Brain microvascular endothelial cell (primary cell): Measurements from ENCODE around the gene SNX8.

Experiments used
- DNase-seq: peaks from one replicate; pipeline ENCODE4 v3.0.0-alpha.2; 2020
- H3K27ac ChIP-seq: fragments of 250-450 bp; sonication (Bioruptor Pico); 2 replicates; pipeline ENCODE4 v1.5.1; 2020; ENCODE audit warnings: mild to moderate bottlenecking, moderate library complexity
- H3K27me3 ChIP-seq: fragments of 250-450 bp; sonication (Bioruptor Pico); replicated peaks from 2 replicates; pipeline ENCODE4 v1.5.1; 2020; ENCODE audit warnings: mild to moderate bottlenecking
- H3K36me3 ChIP-seq: fragments of 250-450 bp; sonication (Bioruptor Pico); replicated peaks from 2 replicates; pipeline ENCODE4 v1.5.1; 2020; ENCODE audit warnings: mild to moderate bottlenecking
- H3K4me3 ChIP-seq: 2 replicates; pipeline ENCODE4 v1.5.1; 2011; ENCODE audit warnings: low read depth, mild to moderate bottlenecking, control low read depth, low read length, moderate library complexity
- CTCF ChIP-seq: IDR thresholded peaks from 2 replicates; pipeline ENCODE4 v1.5.1; 2011; ENCODE audit warnings: low read depth, mild to moderate bottlenecking, moderate library complexity, low read length, control low read depth, inconsistent platforms; ENCODE audit errors: missing control alignments
- in situ Hi-C: cut with HindIII; loops from 2 replicates; pipeline ENCODE4 v1.10.0; 2017; ENCODE audit warnings: low sequenced_read_pairs, low pct_ligation_motif_present

Gene SNX8

GRCh38 chr7:2280424-2280823 lies 33.8 kb downstream of the SNX8 start:
- DNase-seq = no peak
- no peak for TF ChIP-seq CTCF
- in situ Hi-C loops = no loop called here
- H3K4me3 ChIP-seq = no peak overlapping the region
- H3K27ac ChIP-seq = no peak overlapping the region
- no peaks in the 10 kb centered on the region for H3K27me3 ChIP-seq
- H3K36me3 ChIP-seq = peaks cover 9% of the 10 kb centered on the region

- no peak overlapping the region for H3K4me3 ChIP-seq
- in situ Hi-C loops = no loop called here
- no peak for TF ChIP-seq CTCF
- DNase-seq = no peak
- H3K36me3 ChIP-seq = peaks cover 9% of the 10 kb centered on the region
- H3K27me3 ChIP-seq = no peaks in the 10 kb centered on the region
- H3K27ac ChIP-seq = no peak overlapping the region
These were observed 34.3 kb downstream of the SNX8 start for GRCh38 chr7:2279896-2280295.

GRCh38 chr7:2278026-2278425 lies 36.2 kb downstream of the SNX8 start:
- TF ChIP-seq CTCF = no peak
- in situ Hi-C loops = no loop called here
- Histone ChIP-seq H3K27ac (no peak overlapping the region), H3K36me3 (peaks cover 14% of the 10 kb centered on the region), H3K4me3 (no peak overlapping the region), H3K27me3 (no peaks in the 10 kb centered on the region)
- no peak for DNase-seq

GRCh38 chr7:2276107-2276506 lies 38.1 kb downstream of the SNX8 start:
- Histone ChIP-seq H3K27ac (no peak overlapping the region), H3K36me3 (peaks cover 20% of the 10 kb centered on the region), H3K4me3 (no peak overlapping the region), H3K27me3 (no peaks in the 10 kb centered on the region)
- no peak for DNase-seq
- in situ Hi-C loops = no loop called here
- TF ChIP-seq CTCF = no peak

- Histone ChIP-seq H3K27ac (no peak overlapping the region), H3K4me3 (no peak overlapping the region), H3K27me3 (no peaks in the 10 kb centered on the region), H3K36me3 (peaks cover 25% of the 10 kb centered on the region)
- in situ Hi-C loops = no loop called here
- DNase-seq = no peak
- TF ChIP-seq CTCF = no peak
These were observed 39.1 kb downstream of the SNX8 start for GRCh38 chr7:2275101-2275500.

GRCh38 chr7:2274666-2275065 lies 39.6 kb downstream of the SNX8 start:
- DNase-seq = no peak
- H3K4me3 ChIP-seq = no peak overlapping the region
- TF ChIP-seq CTCF = no peak
- peaks cover 25% of the 10 kb centered on the region for H3K36me3 ChIP-seq
- H3K27me3 ChIP-seq = no peaks in the 10 kb centered on the region
- H3K27ac ChIP-seq = no peak overlapping the region
- in situ Hi-C loops = no loop called here
